ENCODE measurements around the gene RPS15.

The RPS15 gene

GRCh38 chr19:1438035-1438932, at the start of gene RPS15:
RPS15 (plus strand) TSS chr19:1438396; CDS start chr19:1438426, 30 bp downstream.
- Histone ChIP-seq H3K4me1 (peaks cover 49 to 82% (median 62%) of the 10 kb centered on the region in 10 experiments), H3K27ac (peak within 1 kb of the TSS; percentile 91 to 99 (median 98)), H4K20me1 (peaks cover 66 to 97% (median 89%) of the 10 kb centered on the region in 11 experiments)

GRCh38 chr19:1388637-1389026, 49.6 kb upstream of the RPS15 start:
- Histone ChIP-seq H3K27me3 (no peaks in the 10 kb centered on the region), H3K27ac (no peak overlapping the region), H4K20me1 (peaks cover 20 to 71% (median 37%) of the 10 kb centered on the region in 11 experiments; a peak in 18 of 22 replicates), H3K4me2 (no peak overlapping the region), H3K9ac (no peak overlapping the region), H3K36me3 (peaks cover 55 to 77% (median 74%) of the 10 kb centered on the region in 11 experiments), H3K9me3 (replicated peaks in 1 of 11) (no peaks in the 10 kb centered on the region), H3K4me3 (no peak overlapping the region), H3K4me1 (peaks cover 16 to 29% (median 24%) of the 10 kb centered on the region in 10 experiments)
- TF ChIP-seq Cebpa-rat (IDR thresholded peaks at IDR 0.05), result no peak

More at GRCh38 chr19:1438035-1438932, at the start of gene RPS15:
- no peak for TF ChIP-seq Cebpa-rat (IDR thresholded peaks at IDR 0.05)
- Histone ChIP-seq H3K9me3 (replicated peaks in 1 of 11) (no peaks in the 10 kb centered on the region), H3K27me3 (no peaks in the 10 kb centered on the region), H3K4me2 (peak within 1 kb of the TSS; percentile 95 to 99 (median 98)), H3K36me3 (peaks cover 57 to 75% (median 68%) of the 10 kb centered on the region in 11 experiments), H3K4me3 (peak within 1 kb of the TSS; percentile 71 to 98 (median 90)), H3K9ac (peak within 1 kb of the TSS; percentile 96 to 100 (median 99))

DNA sequence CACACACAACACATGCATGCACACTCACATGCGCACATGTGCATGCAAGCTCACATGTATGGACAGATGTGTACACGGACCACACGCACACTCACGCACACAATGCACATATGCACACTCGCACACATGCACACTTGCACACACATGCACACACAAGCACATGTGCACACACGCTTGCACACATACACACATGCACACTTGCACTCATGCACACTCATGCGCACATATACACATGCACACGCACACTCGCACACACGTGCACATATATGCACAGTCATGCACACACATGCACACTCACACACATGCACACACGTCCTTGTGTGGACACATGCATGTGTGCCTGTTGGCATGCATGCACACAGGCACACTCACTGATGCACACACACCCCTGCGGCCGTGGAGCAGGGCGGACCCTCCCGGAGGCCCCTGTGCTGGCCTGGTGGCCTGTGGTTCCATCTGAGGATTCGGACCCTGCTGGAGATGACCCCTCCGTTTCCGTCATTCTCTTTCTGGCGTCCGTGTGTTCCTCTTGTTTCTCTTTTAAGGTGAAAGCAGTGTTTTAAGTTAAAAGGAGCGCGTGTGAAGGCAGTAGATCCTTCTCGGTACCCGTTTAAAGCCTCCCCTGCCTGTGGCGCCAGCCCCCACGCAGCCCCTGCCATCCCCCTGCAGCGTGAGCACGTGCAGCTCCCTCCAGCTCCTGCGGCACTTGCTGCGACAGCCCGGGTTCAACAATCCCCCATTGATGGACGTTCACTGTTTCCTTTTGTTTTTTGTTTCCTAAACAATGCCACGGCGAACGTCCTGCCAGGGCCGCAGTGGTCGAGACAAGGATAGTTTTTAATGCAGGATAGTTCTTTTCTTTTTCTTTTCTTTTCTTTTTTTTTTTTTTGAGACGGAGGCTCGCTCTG, 48.9 kb upstream of the RPS15 start:
- H3K9me3 ChIP-seq (replicated peaks in 1 of 11), result no peaks in the 10 kb centered on the region
- H3K4me2 ChIP-seq, result no peak overlapping the region
- H3K4me3 ChIP-seq, result no peak overlapping the region
- H3K27me3 ChIP-seq, result no peaks in the 10 kb centered on the region
- no peak overlapping the region for H3K9ac ChIP-seq
- peaks cover 17 to 78% (median 42%) of the 10 kb centered on the region in 11 experiments; a peak in 18 of 22 replicates for H4K20me1 ChIP-seq
- peaks cover 16 to 29% (median 24%) of the 10 kb centered on the region in 10 experiments for H3K4me1 ChIP-seq
- no peak overlapping the region for H3K27ac ChIP-seq
- TF ChIP-seq Cebpa-rat (IDR thresholded peaks at IDR 0.05), result no peak
- peaks cover 55 to 84% (median 80%) of the 10 kb centered on the region in 11 experiments for H3K36me3 ChIP-seq

DNA sequence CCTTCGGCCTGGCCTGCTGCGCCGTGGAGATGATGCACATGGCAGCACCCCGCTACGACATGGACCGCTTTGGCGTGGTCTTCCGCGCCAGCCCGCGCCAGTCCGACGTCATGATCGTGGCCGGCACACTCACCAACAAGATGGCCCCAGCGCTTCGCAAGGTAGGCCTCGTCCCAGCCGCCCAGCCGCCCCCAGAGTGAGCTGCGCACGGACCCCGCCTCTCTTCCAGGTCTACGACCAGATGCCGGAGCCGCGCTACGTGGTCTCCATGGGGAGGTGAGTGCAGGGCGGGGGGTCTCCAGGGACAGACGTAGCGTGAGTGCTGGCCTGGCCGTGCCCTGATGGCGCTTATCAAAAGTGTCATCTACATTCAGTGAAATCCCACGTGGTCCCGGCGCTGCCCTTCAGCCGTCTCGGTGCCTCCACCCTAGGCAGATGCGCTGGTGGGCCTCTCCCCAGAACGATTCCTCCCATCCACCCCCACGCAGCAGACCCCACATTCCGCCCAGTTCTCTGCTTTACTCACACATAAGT, 47.2 kb upstream of the RPS15 start:
- H3K9me3 ChIP-seq (replicated peaks in 1 of 11), result no peaks in the 10 kb centered on the region
- H3K9ac ChIP-seq, result no peak overlapping the region
- H3K27ac ChIP-seq, result no peak overlapping the region
- no peak overlapping the region for H3K4me2 ChIP-seq
- no peak overlapping the region for H3K4me3 ChIP-seq
- H4K20me1 ChIP-seq, result peaks cover 21 to 85% (median 52%) of the 10 kb centered on the region in 11 experiments; a peak in 20 of 22 replicates
- no peak for TF ChIP-seq Cebpa-rat (IDR thresholded peaks at IDR 0.05)
- H3K4me1 ChIP-seq, result peaks cover 4 to 21% (median 14%) of the 10 kb centered on the region in 10 experiments
- H3K27me3 ChIP-seq, result no peaks in the 10 kb centered on the region
- H3K36me3 ChIP-seq, result peaks cover 52 to 94% (median 84%) of the 10 kb centered on the region in 11 experiments

DNA sequence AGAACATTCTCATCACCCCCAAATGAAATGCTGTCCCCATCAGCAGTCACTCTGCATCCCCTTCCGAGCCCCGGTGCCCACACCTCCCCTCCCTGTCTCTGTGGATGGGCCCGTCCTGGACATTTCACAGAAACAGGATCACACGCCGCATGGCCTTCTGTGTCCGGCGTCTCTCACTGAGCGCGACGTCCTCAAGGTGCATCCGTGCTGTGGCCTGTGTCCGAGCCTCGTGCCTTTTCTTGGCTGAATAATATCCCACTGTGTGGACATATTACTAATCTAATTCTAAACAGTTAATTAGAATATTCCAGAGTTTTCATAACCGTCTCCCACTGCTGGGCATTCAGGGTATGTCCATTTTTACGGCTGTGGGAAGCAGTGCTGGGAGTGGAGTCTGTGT, 45.8 kb upstream of the RPS15 start:
- H3K9ac ChIP-seq, result no peak overlapping the region
- no peak for TF ChIP-seq Cebpa-rat (IDR thresholded peaks at IDR 0.05)
- peaks cover 51 to 81% (median 72%) of the 10 kb centered on the region in 11 experiments for H3K36me3 ChIP-seq

GRCh38 chr19:1392939-1393530, 45.2 kb upstream of the RPS15 start:
- Histone ChIP-seq H3K9me3 (replicated peaks in 1 of 11) (no peaks in the 10 kb centered on the region), H3K4me3 (no peak overlapping the region), H4K20me1 (peaks cover 22 to 86% (median 53%) of the 10 kb centered on the region in 11 experiments; a peak in 19 of 22 replicates), H3K4me2 (no peak overlapping the region), H3K27me3 (no peaks in the 10 kb centered on the region), H3K27ac (no peak overlapping the region), H3K4me1 (peaks cover 19 to 27% (median 24%) of the 10 kb centered on the region in 10 experiments), H3K9ac (no peak overlapping the region), H3K36me3 (peaks cover 48 to 78% (median 69%) of the 10 kb centered on the region in 11 experiments)
- TF ChIP-seq Cebpa-rat (IDR thresholded peaks at IDR 0.05), result no peak

More for the DNA sequence above, 45.8 kb upstream of the RPS15 start:
- Histone ChIP-seq H3K27me3 (no peaks in the 10 kb centered on the region), H3K4me1 (peaks cover 14 to 23% (median 19%) of the 10 kb centered on the region in 10 experiments), H3K9me3 (replicated peaks in 1 of 11) (no peaks in the 10 kb centered on the region), H3K4me3 (no peak overlapping the region), H3K27ac (no peak overlapping the region), H3K4me2 (no peak overlapping the region), H4K20me1 (peaks cover 24 to 84% (median 53%) of the 10 kb centered on the region in 11 experiments; a peak in 20 of 22 replicates)

GRCh38 chr19:1393841-1394240, 44.4 kb upstream of the RPS15 start:
- no peak overlapping the region for H3K9ac ChIP-seq

More at GRCh38 chr19:1393841-1394240, 44.4 kb upstream of the RPS15 start:
- H3K9me3 ChIP-seq (replicated peaks in 1 of 11), result no peaks in the 10 kb centered on the region
- no peak for TF ChIP-seq Cebpa-rat (IDR thresholded peaks at IDR 0.05)
- peaks cover 14 to 80% (median 51%) of the 10 kb centered on the region in 11 experiments; a peak in 19 of 22 replicates for H4K20me1 ChIP-seq
- H3K27ac ChIP-seq, result no peak overlapping the region
- H3K4me1 ChIP-seq, result peaks cover 19 to 29% (median 24%) of the 10 kb centered on the region in 10 experiments
- no peak overlapping the region for H3K4me2 ChIP-seq
- no peaks in the 10 kb centered on the region for H3K27me3 ChIP-seq
- peaks cover 40 to 78% (median 63%) of the 10 kb centered on the region in 11 experiments for H3K36me3 ChIP-seq
- no peak overlapping the region for H3K4me3 ChIP-seq

Data from BLaER1 treated with 17β-estradiol and CSF1 and Interleukin-3, amounts not matched to agents 10 nM and 100 nM (cell line).